NCI-H2196 (cell line): Measurements from ENCODE around the gene ABI2.

Experiments
- DNase-seq: peaks from one replicate; lab custom pipeline; 2025; ENCODE audit not compliant: unreplicated experiment; lab: John Stamatoyannopoulos, UW

ABI2 gene

DNA sequence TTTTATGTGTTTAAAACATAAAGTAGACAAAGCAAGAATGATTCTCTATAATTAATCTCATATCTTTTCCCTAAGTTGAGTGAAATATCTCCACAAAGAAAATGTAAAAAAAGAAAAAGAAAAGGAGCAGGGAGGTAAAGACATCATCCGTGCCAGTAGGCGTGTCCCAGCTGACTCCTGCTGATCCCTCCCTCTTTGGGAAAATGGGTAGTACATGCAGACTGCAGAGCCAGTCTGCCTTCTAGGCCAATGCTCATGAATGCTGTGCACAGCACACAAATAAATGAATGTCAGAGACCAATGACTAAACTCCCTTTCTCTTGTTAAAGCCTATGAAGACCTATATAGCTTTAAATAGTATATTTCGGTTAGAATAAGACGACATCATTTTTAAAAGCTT is 142.2 kb downstream of the ABI2 start:
- DNase-seq: no peak

DNA sequence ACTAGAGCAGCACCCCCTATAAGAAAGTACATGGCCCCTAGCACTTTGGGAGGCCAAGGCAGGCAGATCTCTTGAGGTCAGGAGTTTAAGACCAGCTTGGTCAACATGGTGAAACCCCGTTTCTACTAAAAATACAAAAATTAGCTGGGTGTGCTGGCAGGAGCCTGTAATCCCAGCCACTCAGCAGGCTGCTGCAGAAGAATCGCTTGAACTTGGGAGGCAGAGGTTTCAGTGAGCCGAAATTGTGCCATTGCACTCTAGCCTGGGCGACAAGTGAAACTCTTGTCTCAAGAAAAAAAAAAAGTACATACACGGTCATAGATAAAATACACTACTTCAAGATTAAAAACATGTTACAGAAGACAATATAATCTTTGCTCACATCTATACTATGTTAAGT is 143.1 kb downstream of the ABI2 start:
- no peak for DNase-seq

DNA sequence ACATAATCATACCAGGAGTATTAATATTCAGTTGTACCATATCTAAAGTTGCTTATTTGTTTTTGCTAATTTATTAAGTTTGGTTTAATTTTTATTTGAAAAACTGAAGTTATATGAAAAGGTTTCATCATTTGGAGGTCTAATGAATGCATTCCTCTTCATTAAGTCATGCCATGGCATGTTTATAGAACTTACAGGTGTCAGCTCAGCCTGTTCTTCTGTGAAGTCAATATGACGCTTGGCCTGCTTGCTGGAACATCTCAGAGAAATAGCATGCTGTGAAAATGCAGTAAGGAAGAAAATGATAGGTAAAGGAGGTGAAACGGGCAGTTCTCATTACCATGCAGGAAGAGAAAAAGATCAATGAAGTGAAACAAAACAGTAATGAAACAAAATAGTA is 148.7 kb downstream of the ABI2 start:
- no peak for DNase-seq

DNA sequence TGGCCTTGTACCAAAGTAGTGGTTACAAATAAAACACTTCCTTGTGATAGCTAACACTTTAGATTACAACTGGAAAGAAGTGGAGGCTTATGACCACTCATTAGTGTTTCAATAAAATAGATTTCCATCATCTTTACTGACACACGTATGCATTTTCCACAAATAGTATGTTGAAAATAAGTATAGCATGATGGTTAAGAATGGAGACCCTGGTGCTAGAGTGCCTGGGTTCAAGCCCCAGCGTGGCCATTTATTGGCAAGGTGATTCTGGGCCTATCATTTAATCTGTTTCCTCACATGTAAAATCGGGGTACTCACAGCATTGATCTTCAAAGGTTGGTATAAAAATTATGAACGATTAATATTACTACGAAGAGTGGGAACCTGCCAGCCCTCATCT is 152.4 kb downstream of the ABI2 start:
- no peak for DNase-seq

DNA sequence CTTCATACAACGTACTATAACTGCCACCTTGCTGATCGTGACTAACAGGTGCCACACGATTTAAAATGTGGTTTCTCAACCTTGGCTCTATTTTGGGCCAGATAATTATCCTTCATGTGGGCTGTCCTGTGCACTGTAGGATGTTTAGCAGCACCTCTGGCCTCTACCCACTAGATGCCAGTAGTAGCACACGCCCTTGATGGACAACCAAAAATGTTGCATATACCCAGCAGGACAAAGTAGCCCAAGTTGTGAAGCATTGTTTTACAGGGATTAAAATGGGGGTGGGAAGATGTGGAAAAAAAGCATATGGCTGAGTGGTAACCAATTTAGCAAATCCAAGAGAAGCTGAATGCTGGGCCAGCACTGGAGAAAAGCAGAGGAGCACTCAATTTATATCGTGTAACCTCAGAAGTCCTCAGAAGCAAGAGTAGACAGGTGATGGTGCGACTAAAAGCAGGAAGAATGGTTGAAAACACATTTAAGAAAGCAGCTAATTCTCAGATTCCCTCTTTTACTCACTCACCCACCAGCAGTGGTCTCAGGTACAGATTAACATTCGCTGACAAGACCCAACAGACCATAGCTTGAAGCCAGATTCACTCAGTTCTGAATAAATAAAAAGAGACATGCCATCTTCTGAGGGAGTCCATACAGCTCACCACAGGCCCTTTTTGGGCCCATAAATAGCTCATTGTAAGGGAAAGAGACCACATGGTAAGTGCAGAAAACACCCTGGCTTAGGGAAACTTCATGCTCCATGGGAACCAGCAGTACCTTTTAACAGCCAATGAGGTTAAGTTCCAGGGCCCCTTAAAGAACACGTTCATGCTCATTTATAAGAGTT is 156.3 kb downstream of the ABI2 start:
- peak; percentile 5 for DNase-seq

DNA sequence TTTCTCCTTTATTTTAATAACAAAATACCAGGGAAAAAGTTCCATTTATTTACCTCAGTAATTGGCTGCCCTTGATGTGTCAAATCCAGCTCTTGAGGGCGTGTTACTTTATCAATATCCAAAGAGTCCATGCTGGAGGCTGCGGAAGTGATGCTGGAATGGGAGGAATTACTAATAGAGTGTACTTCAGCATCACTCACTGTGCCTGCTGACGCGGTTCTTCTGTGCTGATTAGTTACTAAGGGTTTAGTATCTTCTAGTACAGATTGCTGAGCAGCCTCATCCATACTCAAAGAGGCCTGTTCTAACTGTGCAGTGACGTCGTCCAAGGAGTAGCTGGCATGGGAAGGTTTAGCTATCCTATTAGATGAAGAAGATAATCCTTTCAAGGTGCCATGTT is 161.3 kb downstream of the ABI2 start:
- DNase-seq: no peak

DNA sequence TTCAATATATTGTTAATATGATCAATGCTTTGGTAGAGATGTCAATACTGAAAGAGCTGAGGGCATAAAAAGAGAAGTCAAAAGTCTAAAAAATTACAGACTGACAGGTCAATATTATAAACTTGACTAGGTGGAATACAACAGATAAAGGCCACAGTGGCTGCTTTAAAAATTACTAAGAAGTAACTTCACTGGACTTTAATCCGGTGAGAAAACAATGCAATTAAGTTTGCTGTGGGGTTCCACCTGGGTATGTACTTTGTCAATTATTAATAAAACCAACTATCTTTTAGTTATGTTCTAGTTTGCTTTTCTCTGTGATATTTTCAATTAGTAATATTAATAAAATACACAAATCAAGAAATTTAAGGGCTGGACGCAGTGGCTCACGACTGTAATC is 162.2 kb downstream of the ABI2 start:
- no peak for DNase-seq

DNA sequence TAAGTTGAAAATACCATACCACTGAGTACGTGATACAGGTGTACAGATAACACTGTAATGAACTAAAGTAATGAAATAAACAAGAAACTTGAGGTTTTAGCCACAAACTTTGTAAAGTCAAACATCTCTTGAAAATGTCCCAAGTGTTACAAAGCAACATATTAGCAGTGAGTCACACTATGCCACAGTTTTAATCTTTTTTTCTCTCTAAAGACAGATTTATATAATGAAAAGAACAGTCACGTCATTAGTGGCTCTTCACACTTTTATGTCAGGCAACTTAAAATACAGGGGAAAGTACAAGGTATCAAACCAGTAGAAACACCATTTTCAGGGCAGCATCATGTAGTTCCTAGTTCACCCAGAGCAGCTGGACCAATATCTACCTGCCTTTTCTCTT is 164.8 kb downstream of the ABI2 start:
- DNase-seq: no peak
